A549 (cell line): ENCODE results near the gene APBB2. TPM values are rescaled to one million over a fixed set of nuclear protein-coding genes. Genes with fewer than 3 reads are reported as not detected.

Experiments
- ATAC-seq, 2 experiments: fragments of 200-7000 bp in 1 of 2; fragments of >200 bp in 1 of 2; cut with Nextera tagmentation in 1 of 2; cut with Tn5 transposase in 1 of 2; 3 replicates each; pipeline versions ENCODE4 v1.8.0 to v1.9.1; 2018 to 2020; ENCODE audit warnings: mild to moderate bottlenecking in 1 of 2, moderate library complexity in 1 of 2
- CTCF ChIA-PET: fragments of 300-600 bp; sonication (Branson Sonifier 250); formaldehyde crosslinking; extraction: SDS; loops from one replicate; lab custom pipeline; 2021; ENCODE audit warnings: antibody characterized with exemption, inconsistent platforms; lab: Yijun Ruan, JAX
- POLR2A ChIA-PET: fragments of 350-600 bp; formaldehyde crosslinking; extraction: SDS; loops from one replicate; lab custom pipeline; 2021; ENCODE audit warnings: antibody characterized with exemption, inconsistent platforms; lab: Yijun Ruan, JAX
- DNase-seq, 2 experiments: peaks; one replicate each; pipeline versions ENCODE4 v3.0.0 to v3.0.0-alpha.2; 2011 to 2016; ENCODE audit warnings: low read depth in 1 of 2, low spot score in 1 of 2
- FAIRE-seq: peaks from 2 replicates; lab custom pipeline; 2011; peaks lifted over from hg19 to GRCh38; lab: Jason Lieb, UNC
- H3K27ac ChIP-seq, 2 experiments: fragments of >200 bp; sonication (Bioruptor Twin); formaldehyde crosslinking; 3 replicates each; pipeline ENCODE4 v1.5.1; 2016 to 2017
- H3K4me1 ChIP-seq: fragments of >200 bp; sonication (Bioruptor Twin); formaldehyde crosslinking; 3 replicates; pipeline ENCODE4 v1.6.1; 2016
- H3K4me2 ChIP-seq: fragments of >200 bp; sonication (Bioruptor Twin); formaldehyde crosslinking; 3 replicates; pipeline ENCODE4 v1.6.1; 2016
- H3K4me3 ChIP-seq: fragments of >200 bp; sonication (Bioruptor Twin); formaldehyde crosslinking; 3 replicates; pipeline ENCODE4 v1.5.1; 2016
- H3K9me3 ChIP-seq: fragments of >200 bp; sonication (Bioruptor Twin); formaldehyde crosslinking; 3 replicates; pipeline ENCODE4 v1.6.1; 2016
- CBX2 ChIP-seq: fragments of 200-600 bp; sonication (generic); IDR thresholded peaks from 2 replicates; pipeline ENCODE4 v1.6.1; 2016; ENCODE audit warnings: low read depth, mild to moderate bottlenecking, borderline replicate concordance
- CEBPB ChIP-seq, 2 experiments: fragments of >200 bp in 1 of 2; sonication (Bioruptor Twin) in 1 of 2; formaldehyde crosslinking in 1 of 2; IDR thresholded peaks; 2 replicates each; pipeline ENCODE4 v1.6.1; 2012 to 2016
- CHD2 ChIP-seq: fragments of 150-350 bp; IDR thresholded peaks from 2 replicates; pipeline ENCODE4 v1.6.1; 2014; ENCODE audit warnings: low read length; ENCODE audit not compliant: partially characterized antibody
- CTCF ChIP-seq: fragments of >200 bp; sonication (Bioruptor Twin); formaldehyde crosslinking; IDR thresholded peaks from 3 replicates; pipeline ENCODE4 v1.5.1; 2016
- EHF ChIP-seq: fragments of 250-450 bp; sonication (Bioruptor Pico); IDR thresholded peaks from 2 replicates; pipeline ENCODE4 v1.5.0; 2020; ENCODE audit warnings: mild to moderate bottlenecking
- ELK1 ChIP-seq: fragments of 150-350 bp; IDR thresholded peaks from 2 replicates; pipeline ENCODE4 v1.6.1; 2014; ENCODE audit warnings: low read depth, mild to moderate bottlenecking, low read length
- FOSL2 ChIP-seq, 2 experiments: fragments of 450-650 bp in 1 of 2; fragments of >200 bp in 1 of 2; sonication (Bioruptor Twin) in 1 of 2; formaldehyde crosslinking; IDR thresholded peaks; 2 replicates each; pipeline versions ENCODE4 v1.5.0 to v1.6.1; 2016 to 2020; ENCODE audit warnings: mild to moderate bottlenecking in 1 of 2, moderate library complexity in 1 of 2
- GATA3 ChIP-seq: IDR thresholded peaks from 2 replicates; pipeline ENCODE4 v1.6.1; 2012; ENCODE audit warnings: borderline replicate concordance
- HEYL ChIP-seq: fragments of 250-450 bp; sonication (Bioruptor Pico); IDR thresholded peaks from 2 replicates; pipeline ENCODE4 v1.8.0; 2021; ENCODE audit warnings: mild to moderate bottlenecking, moderate library complexity
- HOXA7 ChIP-seq: fragments of 250-450 bp; sonication (Bioruptor Pico); IDR thresholded peaks from 2 replicates; pipeline ENCODE4 v1.5.0; 2020; ENCODE audit warnings: mild to moderate bottlenecking, moderate library complexity
- HOXB13 ChIP-seq: fragments of 250-450 bp; sonication (Bioruptor Pico); IDR thresholded peaks from 2 replicates; pipeline ENCODE4 v1.5.0; 2020; ENCODE audit warnings: low read depth, mild to moderate bottlenecking, moderate library complexity
- MYC ChIP-seq: IDR thresholded peaks from 2 replicates; pipeline ENCODE4 v1.6.1; 2012; ENCODE audit warnings: mild to moderate bottlenecking, inconsistent platforms, low read length, improper control_type of control experiment, borderline replicate concordance
- POLR2A ChIP-seq: IDR thresholded peaks from 2 replicates; pipeline ENCODE4 v1.6.1; 2012; ENCODE audit warnings: mild to moderate bottlenecking, low read length
- SMC3 ChIP-seq: fragments of >200 bp; sonication (Bioruptor Twin); formaldehyde crosslinking; IDR thresholded peaks from 3 replicates; pipeline ENCODE4 v1.6.1; 2018; ENCODE audit warnings: inconsistent platforms
- SREBF2 ChIP-seq: fragments of 450-650 bp; IDR thresholded peaks from 2 replicates; pipeline ENCODE4 v1.6.1; 2014; ENCODE audit warnings: mild to moderate bottlenecking, moderate library complexity
- TP53 ChIP-seq: fragments of 250-450 bp; sonication (Bioruptor Pico); IDR thresholded peaks from 2 replicates; pipeline ENCODE4 v1.5.0; 2021; ENCODE audit warnings: mild to moderate bottlenecking, moderate library complexity
- ZC3H11A ChIP-seq: fragments of 450-650 bp; IDR thresholded peaks from 2 replicates; pipeline ENCODE4 v1.6.1; 2014; ENCODE audit warnings: antibody characterized with exemption, mild to moderate bottlenecking
- ZNF302 ChIP-seq: fragments of 250-450 bp; sonication (Bioruptor Pico); IDR thresholded peaks from 2 replicates; pipeline ENCODE4 v1.9.0; 2021; ENCODE audit warnings: inconsistent platforms, mild to moderate bottlenecking, moderate library complexity
- WGBS: methylation state at CpG from one replicate; pipeline ENCODE4 v1.1.6; 2017; ENCODE audit errors: missing lambda C conversion rate; 5-methylcytosine and 5-hydroxymethylcytosine counted together
- polyA plus RNA-seq, 4 experiments: library from polyadenylated mRNA; depleted of rRNA in 3 of 4; stranded (reverse); fragments of >200 nt; fragmentation: RNase III in 1 of 4; extraction: RNeasy Plus Mini Kit Qiagen cat#74134 plus additional on column Dnase treatment in 1 of 4; gene quantifications; 2 replicates in 3 of 4; 3 replicates in 1 of 4; pipeline ENCODE4 v1.2.3, GENCODE V29; 2011 to 2017
- TF ChIP-seq, protein P1 (sequence below): fragments of 200-600 bp; sonication (generic); IDR thresholded peaks from 2 replicates; pipeline ENCODE4 v1.6.1; 2016; ENCODE audit warnings: antibody characterized with exemption, mild to moderate bottlenecking, moderate library complexity
- TF ChIP-seq, protein P2 (sequence below): IDR thresholded peaks from 2 replicates; pipeline ENCODE4 v1.6.1; 2012; ENCODE audit warnings: low read depth, borderline replicate concordance
- TF ChIP-seq, protein P3 (sequence below): fragments of >200 bp; sonication (Bioruptor Twin); formaldehyde crosslinking; IDR thresholded peaks from 2 replicates; pipeline ENCODE4 v1.6.1; 2016
- TF ChIP-seq, protein P4 (sequence below): fragments of 450-650 bp; IDR thresholded peaks from 2 replicates; pipeline ENCODE4 v1.6.1; 2014; ENCODE audit warnings: antibody characterized with exemption
- TF ChIP-seq, protein P5 (sequence below): fragments of 250-450 bp; sonication (Bioruptor Pico); IDR thresholded peaks from 2 replicates; pipeline ENCODE4 v1.5.0; 2021; ENCODE audit warnings: mild to moderate bottlenecking, moderate library complexity, borderline replicate concordance

APBB2 gene
- polyA plus RNA-seq, 2 of the 4 experiments (the other 2 are of a cell fraction), result 8.3 to 31.9 TPM

GRCh38 chr4:41029098-41029497, 185.2 kb downstream of the APBB2 start:
- POLR2A ChIA-PET, result no interaction called here
- Histone ChIP-seq H3K27ac (no peak overlapping the region), H3K4me1 (no peaks in the 10 kb centered on the region), H3K4me2 (no peak overlapping the region), H3K4me3 (no peak overlapping the region), H3K9me3 (peaks cover 5% of the 10 kb centered on the region)
- CTCF ChIA-PET, result no interaction called here
- 79% methylated on average over 3 of the region's 3 CpGs for WGBS
- ATAC-seq, result no peak
- FAIRE-seq, result no peak
- TF ChIP-seq POLR2A (no peak), EHF (CRISPR knock-in tag) (no peak), MYC (no peak), SMC3 (no peak), HOXB13 (no peak), CTCF (no peak), ELK1 (no peak), GATA3 (no peak)
- TF ChIP-seq, all 56 proteins: peak for 0
- DNase-seq, result no peak

DNA sequence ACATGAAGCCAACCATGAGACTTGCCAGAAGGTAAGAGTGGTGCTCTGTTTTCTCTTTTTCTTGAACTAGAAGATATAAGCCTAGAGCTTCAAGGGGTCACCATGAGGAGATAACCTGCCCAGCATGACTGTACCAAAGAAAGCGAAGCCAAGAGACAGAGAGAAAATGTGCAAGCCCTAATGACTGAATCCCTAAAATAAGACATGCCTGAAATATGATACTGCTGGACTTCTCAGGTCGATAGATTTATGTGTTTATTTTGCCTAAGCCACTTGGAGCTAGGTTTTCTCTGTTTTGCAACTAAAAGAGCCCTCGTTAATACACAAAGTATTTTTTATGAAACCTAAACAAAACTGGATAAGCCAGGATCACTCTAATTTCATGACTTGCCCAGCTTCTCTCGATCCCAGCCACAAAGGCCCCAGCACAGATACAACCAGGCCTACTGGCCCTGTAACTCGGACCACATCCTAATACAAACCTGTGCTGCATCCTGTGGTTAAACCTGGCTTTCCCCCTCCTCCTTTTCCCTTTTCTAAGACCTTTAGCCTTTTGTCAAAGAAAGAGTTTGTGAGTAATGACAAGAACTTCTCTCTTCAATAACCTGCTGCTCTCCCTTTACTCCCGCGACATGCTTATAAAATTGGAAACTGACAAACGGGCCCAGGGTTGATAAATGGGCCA, 185.8 kb downstream of the APBB2 start:
- no peak for ATAC-seq
- 86% methylated on average over 8 of the region's 8 CpGs for WGBS
- Histone ChIP-seq H3K4me3 (no peak overlapping the region), H3K4me1 (no peaks in the 10 kb centered on the region), H3K27ac (no peak overlapping the region), H3K4me2 (no peak overlapping the region), H3K9me3 (peaks cover 5% of the 10 kb centered on the region)
- no peak for DNase-seq
- no peak for FAIRE-seq
- CTCF ChIA-PET, result no interaction called here
- POLR2A ChIA-PET, result no interaction called here
- no peak for TF ChIP-seq CEBPB (IDR thresholded peaks at IDR 0.05)
- no peak for TF ChIP-seq ZC3H11A
- TF ChIP-seq HEYL (CRISPR knock-in tag), result no peak
- TF ChIP-seq, protein P1, sequence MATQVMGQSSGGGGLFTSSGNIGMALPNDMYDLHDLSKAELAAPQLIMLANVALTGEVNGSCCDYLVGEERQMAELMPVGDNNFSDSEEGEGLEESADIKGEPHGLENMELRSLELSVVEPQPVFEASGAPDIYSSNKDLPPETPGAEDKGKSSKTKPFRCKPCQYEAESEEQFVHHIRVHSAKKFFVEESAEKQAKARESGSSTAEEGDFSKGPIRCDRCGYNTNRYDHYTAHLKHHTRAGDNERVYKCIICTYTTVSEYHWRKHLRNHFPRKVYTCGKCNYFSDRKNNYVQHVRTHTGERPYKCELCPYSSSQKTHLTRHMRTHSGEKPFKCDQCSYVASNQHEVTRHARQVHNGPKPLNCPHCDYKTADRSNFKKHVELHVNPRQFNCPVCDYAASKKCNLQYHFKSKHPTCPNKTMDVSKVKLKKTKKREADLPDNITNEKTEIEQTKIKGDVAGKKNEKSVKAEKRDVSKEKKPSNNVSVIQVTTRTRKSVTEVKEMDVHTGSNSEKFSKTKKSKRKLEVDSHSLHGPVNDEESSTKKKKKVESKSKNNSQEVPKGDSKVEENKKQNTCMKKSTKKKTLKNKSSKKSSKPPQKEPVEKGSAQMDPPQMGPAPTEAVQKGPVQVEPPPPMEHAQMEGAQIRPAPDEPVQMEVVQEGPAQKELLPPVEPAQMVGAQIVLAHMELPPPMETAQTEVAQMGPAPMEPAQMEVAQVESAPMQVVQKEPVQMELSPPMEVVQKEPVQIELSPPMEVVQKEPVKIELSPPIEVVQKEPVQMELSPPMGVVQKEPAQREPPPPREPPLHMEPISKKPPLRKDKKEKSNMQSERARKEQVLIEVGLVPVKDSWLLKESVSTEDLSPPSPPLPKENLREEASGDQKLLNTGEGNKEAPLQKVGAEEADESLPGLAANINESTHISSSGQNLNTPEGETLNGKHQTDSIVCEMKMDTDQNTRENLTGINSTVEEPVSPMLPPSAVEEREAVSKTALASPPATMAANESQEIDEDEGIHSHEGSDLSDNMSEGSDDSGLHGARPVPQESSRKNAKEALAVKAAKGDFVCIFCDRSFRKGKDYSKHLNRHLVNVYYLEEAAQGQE, result no peak
- TF ChIP-seq, protein P2, sequence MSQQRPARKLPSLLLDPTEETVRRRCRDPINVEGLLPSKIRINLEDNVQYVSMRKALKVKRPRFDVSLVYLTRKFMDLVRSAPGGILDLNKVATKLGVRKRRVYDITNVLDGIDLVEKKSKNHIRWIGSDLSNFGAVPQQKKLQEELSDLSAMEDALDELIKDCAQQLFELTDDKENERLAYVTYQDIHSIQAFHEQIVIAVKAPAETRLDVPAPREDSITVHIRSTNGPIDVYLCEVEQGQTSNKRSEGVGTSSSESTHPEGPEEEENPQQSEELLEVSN, result no peak
- no peak for TF ChIP-seq ZNF302 (CRISPR knock-in tag)
- TF ChIP-seq, protein P3, sequence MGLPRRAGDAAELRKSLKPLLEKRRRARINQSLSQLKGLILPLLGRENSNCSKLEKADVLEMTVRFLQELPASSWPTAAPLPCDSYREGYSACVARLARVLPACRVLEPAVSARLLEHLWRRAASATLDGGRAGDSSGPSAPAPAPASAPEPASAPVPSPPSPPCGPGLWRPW, result no peak
- no peak for TF ChIP-seq POLR2A
- TF ChIP-seq SREBF2, result no peak
- TF ChIP-seq TP53, result no peak
- TF ChIP-seq CHD2, result no peak
- TF ChIP-seq CBX2, result no peak
- TF ChIP-seq, protein P4, sequence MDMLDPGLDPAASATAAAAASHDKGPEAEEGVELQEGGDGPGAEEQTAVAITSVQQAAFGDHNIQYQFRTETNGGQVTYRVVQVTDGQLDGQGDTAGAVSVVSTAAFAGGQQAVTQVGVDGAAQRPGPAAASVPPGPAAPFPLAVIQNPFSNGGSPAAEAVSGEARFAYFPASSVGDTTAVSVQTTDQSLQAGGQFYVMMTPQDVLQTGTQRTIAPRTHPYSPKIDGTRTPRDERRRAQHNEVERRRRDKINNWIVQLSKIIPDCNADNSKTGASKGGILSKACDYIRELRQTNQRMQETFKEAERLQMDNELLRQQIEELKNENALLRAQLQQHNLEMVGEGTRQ, result no peak
- TF ChIP-seq, protein P5, sequence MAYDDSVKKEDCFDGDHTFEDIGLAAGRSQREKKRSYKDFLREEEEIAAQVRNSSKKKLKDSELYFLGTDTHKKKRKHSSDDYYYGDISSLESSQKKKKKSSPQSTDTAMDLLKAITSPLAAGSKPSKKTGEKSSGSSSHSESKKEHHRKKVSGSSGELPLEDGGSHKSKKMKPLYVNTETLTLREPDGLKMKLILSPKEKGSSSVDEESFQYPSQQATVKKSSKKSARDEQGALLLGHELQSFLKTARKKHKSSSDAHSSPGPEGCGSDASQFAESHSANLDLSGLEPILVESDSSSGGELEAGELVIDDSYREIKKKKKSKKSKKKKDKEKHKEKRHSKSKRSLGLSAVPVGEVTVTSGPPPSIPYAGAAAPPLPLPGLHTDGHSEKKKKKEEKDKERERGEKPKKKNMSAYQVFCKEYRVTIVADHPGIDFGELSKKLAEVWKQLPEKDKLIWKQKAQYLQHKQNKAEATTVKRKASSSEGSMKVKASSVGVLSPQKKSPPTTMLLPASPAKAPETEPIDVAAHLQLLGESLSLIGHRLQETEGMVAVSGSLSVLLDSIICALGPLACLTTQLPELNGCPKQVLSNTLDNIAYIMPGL (CRISPR knock-in tag), result no peak
- no peak for TF ChIP-seq EHF (CRISPR knock-in tag)
- no peak for TF ChIP-seq ELK1
- TF ChIP-seq HOXA7 (CRISPR knock-in tag), result no peak
- TF ChIP-seq FOSL2 (IDR thresholded peaks at IDR 0.05), result no peak
- no peak for TF ChIP-seq FOSL2 (CRISPR knock-in tag; IDR thresholded peaks at IDR 0.05)
- no peak for TF ChIP-seq GATA3
